Neural cell (in vitro differentiated cells): ENCODE data around the gene VSTM5. TPM values are rescaled to one million over a fixed set of nuclear protein-coding genes. Genes with fewer than 3 reads are reported as not detected.

Experiments used
- H2AFZ ChIP-seq: fragments of 200-600, 300-800 bp; sonication (generic), shearing (Covaris generic); 2 replicates; pipeline ENCODE4 v1.6.0; 2014; ENCODE audit warnings: low read depth, mild to moderate bottlenecking, antibody characterized with exemption, low read length, moderate library complexity
- H3F3A ChIP-seq: fragments of 200-600 bp; shearing (Covaris generic); 2 replicates; pipeline ENCODE4 v1.6.1; 2016; ENCODE audit warnings: mild to moderate bottlenecking, moderate library complexity, mixed read lengths, antibody characterized with exemption, low read length; ENCODE audit not compliant: insufficient read depth, poor library complexity, severe bottlenecking
- H3K27ac ChIP-seq: fragments of 200-600, 300-800 bp; sonication (generic), shearing (Covaris generic); 2 replicates; pipeline ENCODE4 v1.5.1; 2014; ENCODE audit warnings: mild to moderate bottlenecking, low read length, moderate library complexity
- H3K27me3 ChIP-seq: fragments of 300-800, 200-600 bp; sonication (generic), shearing (Covaris generic); 2 replicates; pipeline ENCODE4 v1.6.0; 2014; ENCODE audit warnings: mild to moderate bottlenecking, low read depth, low read length, moderate library complexity; ENCODE audit not compliant: insufficient read depth
- H3K36me3 ChIP-seq: fragments of 300-800, 200-600 bp; sonication (generic), shearing (Covaris generic); 2 replicates; pipeline ENCODE4 v1.5.1; 2014; ENCODE audit warnings: mild to moderate bottlenecking, antibody characterized with exemption, low read length, moderate library complexity; ENCODE audit not compliant: insufficient read depth
- H3K4me2 ChIP-seq: fragments of 300-800, 200-600 bp; sonication (generic), shearing (Covaris generic); 2 replicates; pipeline ENCODE4 v1.6.0; 2014; ENCODE audit warnings: mild to moderate bottlenecking, low read length
- H3K4me3 ChIP-seq: fragments of 300-800, 200-600 bp; sonication (generic), shearing (Covaris generic); 2 replicates; pipeline ENCODE4 v1.5.1; 2014; ENCODE audit warnings: mild to moderate bottlenecking, low read length, moderate library complexity
- H3K79me2 ChIP-seq: fragments of 200-600 bp; shearing (Covaris generic); replicated peaks from 2 replicates; pipeline ENCODE4 v1.6.0; 2014; ENCODE audit warnings: mild to moderate bottlenecking, low read length, moderate library complexity; ENCODE audit not compliant: insufficient read depth
- H3K9ac ChIP-seq: fragments of 300-800, 200-600 bp; sonication (generic), shearing (Covaris generic); 2 replicates; pipeline ENCODE4 v1.6.1; 2016; ENCODE audit warnings: mild to moderate bottlenecking, low read length, mixed read lengths
- H3K9me2 ChIP-seq: fragments of 200-600 bp; shearing (Covaris generic); 2 replicates; pipeline ENCODE4 v1.6.1; 2016; ENCODE audit warnings: mild to moderate bottlenecking, low read length, mixed read lengths; ENCODE audit not compliant: insufficient read depth
- H3K9me3 ChIP-seq: fragments of 200-600, 300-800 bp; sonication (generic), shearing (Covaris generic); 2 replicates; pipeline ENCODE4 v1.6.1; 2016; ENCODE audit warnings: mild to moderate bottlenecking, mixed run types, low read length, moderate library complexity, mixed read lengths
- H4K20me1 ChIP-seq: fragments of 200-600 bp; shearing (Covaris generic); 2 replicates; pipeline ENCODE4 v1.6.1; 2016; ENCODE audit warnings: mild to moderate bottlenecking, mixed run types; ENCODE audit not compliant: insufficient read depth
- EP300 ChIP-seq: fragments of 450-650 bp; conservative IDR thresholded peaks from 2 replicates; pipeline ENCODE4 v1.6.1; 2014; ENCODE audit warnings: antibody characterized with exemption, mild to moderate bottlenecking, moderate library complexity; ENCODE audit not compliant: poor library complexity, severe bottlenecking
- EZH2 ChIP-seq: fragments of 200-600, 300-800 bp; shearing (Covaris generic), sonication (generic); IDR thresholded peaks from 2 replicates; pipeline ENCODE4 v1.6.1; 2014; ENCODE audit warnings: antibody characterized with exemption, low read length, borderline replicate concordance, mild to moderate bottlenecking; ENCODE audit not compliant: insufficient read depth, poor library complexity, severe bottlenecking
- MXI1 ChIP-seq: fragments of 450-650 bp; conservative IDR thresholded peaks from 2 replicates; pipeline ENCODE4 v1.6.1; 2014; ENCODE audit warnings: antibody characterized with exemption, mild to moderate bottlenecking; ENCODE audit not compliant: poor library complexity, severe bottlenecking
- POLR2AphosphoS5 ChIP-seq: IDR thresholded peaks from 2 replicates; pipeline ENCODE4 v1.6.1; 2012
- RAD21 ChIP-seq: fragments of 450-650 bp; conservative IDR thresholded peaks from 2 replicates; pipeline ENCODE4 v1.6.1; 2014; ENCODE audit warnings: antibody characterized with exemption, mild to moderate bottlenecking, moderate library complexity
- SMC3 ChIP-seq: fragments of 450-650 bp; conservative IDR thresholded peaks from 2 replicates; pipeline ENCODE4 v1.6.1; 2014; ENCODE audit warnings: antibody characterized with exemption, mild to moderate bottlenecking, moderate library complexity; ENCODE audit not compliant: poor library complexity
- TAF1 ChIP-seq: IDR thresholded peaks from 2 replicates; pipeline ENCODE4 v1.6.1; 2012; ENCODE audit warnings: low read depth
- polyA plus RNA-seq: library from polyadenylated mRNA; depleted of rRNA; stranded (reverse); fragments of >200 nt; gene quantifications from 2 replicates; pipeline ENCODE4 v1.2.3, GENCODE V29; 2014
- TF ChIP-seq, protein P1 (sequence below): fragments of 450-650 bp; IDR thresholded peaks from 2 replicates; pipeline ENCODE4 v1.5.1; 2014; ENCODE audit warnings: antibody characterized with exemption, mild to moderate bottlenecking, moderate library complexity; ENCODE audit not compliant: poor library complexity, severe bottlenecking
- TF ChIP-seq, protein P2 (sequence below): IDR thresholded peaks from 2 replicates; pipeline ENCODE4 v1.6.1; 2012; ENCODE audit warnings: borderline replicate concordance

Gene VSTM5
- polyA plus RNA-seq, 1 donor from 2014 or later = not detected

DNA sequence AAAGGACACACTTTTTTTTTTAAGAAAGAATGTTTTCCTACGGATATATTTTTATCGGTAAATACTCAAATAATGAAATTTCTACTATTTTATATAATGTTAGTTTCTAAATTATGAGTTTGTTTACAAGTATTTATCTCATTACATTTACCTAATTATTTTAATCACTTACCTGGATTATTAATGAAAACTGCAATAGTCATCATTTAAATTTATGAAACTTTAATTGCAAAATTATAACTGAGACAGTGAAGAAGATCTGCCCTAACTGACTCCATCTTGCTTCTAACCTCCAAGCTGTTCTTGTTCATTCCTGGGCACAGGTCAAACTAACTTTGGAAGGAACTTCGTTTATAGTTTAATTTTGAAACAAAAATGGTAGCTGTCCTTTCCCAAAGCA, 25.2 kb upstream of the VSTM5 start:
- TF ChIP-seq, protein P1, sequence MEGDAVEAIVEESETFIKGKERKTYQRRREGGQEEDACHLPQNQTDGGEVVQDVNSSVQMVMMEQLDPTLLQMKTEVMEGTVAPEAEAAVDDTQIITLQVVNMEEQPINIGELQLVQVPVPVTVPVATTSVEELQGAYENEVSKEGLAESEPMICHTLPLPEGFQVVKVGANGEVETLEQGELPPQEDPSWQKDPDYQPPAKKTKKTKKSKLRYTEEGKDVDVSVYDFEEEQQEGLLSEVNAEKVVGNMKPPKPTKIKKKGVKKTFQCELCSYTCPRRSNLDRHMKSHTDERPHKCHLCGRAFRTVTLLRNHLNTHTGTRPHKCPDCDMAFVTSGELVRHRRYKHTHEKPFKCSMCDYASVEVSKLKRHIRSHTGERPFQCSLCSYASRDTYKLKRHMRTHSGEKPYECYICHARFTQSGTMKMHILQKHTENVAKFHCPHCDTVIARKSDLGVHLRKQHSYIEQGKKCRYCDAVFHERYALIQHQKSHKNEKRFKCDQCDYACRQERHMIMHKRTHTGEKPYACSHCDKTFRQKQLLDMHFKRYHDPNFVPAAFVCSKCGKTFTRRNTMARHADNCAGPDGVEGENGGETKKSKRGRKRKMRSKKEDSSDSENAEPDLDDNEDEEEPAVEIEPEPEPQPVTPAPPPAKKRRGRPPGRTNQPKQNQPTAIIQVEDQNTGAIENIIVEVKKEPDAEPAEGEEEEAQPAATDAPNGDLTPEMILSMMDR = no peak
- TF ChIP-seq MXI1 (no peak), RAD21 (no peak), SMC3 (no peak), TAF1 (no peak), EZH2 (no peak), POLR2AphosphoS5 (no peak), EP300 (no peak)
- TF ChIP-seq, protein P2, sequence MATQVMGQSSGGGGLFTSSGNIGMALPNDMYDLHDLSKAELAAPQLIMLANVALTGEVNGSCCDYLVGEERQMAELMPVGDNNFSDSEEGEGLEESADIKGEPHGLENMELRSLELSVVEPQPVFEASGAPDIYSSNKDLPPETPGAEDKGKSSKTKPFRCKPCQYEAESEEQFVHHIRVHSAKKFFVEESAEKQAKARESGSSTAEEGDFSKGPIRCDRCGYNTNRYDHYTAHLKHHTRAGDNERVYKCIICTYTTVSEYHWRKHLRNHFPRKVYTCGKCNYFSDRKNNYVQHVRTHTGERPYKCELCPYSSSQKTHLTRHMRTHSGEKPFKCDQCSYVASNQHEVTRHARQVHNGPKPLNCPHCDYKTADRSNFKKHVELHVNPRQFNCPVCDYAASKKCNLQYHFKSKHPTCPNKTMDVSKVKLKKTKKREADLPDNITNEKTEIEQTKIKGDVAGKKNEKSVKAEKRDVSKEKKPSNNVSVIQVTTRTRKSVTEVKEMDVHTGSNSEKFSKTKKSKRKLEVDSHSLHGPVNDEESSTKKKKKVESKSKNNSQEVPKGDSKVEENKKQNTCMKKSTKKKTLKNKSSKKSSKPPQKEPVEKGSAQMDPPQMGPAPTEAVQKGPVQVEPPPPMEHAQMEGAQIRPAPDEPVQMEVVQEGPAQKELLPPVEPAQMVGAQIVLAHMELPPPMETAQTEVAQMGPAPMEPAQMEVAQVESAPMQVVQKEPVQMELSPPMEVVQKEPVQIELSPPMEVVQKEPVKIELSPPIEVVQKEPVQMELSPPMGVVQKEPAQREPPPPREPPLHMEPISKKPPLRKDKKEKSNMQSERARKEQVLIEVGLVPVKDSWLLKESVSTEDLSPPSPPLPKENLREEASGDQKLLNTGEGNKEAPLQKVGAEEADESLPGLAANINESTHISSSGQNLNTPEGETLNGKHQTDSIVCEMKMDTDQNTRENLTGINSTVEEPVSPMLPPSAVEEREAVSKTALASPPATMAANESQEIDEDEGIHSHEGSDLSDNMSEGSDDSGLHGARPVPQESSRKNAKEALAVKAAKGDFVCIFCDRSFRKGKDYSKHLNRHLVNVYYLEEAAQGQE = no peak
- H3K9me2 ChIP-seq = no peaks in the 10 kb centered on the region
- H3K36me3 ChIP-seq = no peaks in the 10 kb centered on the region
- no peaks in the 10 kb centered on the region for H3K79me2 ChIP-seq
- H3K4me3 ChIP-seq = no peak overlapping the region
- no peaks in the 10 kb centered on the region for H3K27me3 ChIP-seq
- H4K20me1 ChIP-seq = no peaks in the 10 kb centered on the region
- no peak overlapping the region for H3K27ac ChIP-seq
- H3K4me2 ChIP-seq = no peak overlapping the region
- no peak overlapping the region for H3K9ac ChIP-seq
- no peak overlapping the region for H2AFZ ChIP-seq
- no peaks in the 10 kb centered on the region for H3K9me3 ChIP-seq
- H3F3A ChIP-seq = no peaks in the 10 kb centered on the region

DNA sequence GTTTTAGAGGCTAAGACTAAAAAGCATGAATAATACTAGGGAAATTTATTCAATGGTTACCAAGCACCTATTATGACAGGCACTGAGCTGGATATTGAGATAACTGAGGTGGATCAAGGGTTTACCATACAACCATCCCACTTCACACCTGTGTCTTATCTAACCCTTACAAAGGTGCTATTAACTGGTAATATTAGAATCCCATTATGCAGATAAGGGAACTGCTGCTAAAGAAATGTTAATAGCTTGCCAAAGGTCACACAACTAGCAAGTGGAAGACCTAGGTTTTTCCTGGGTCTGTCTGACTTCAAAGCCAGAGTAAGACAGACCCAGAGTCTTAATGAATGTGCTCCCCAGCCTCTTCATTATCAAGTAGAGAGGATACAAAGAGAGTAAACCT, 21.1 kb upstream of the VSTM5 start:
- Histone ChIP-seq H3F3A (no peaks in the 10 kb centered on the region), H3K9ac (no peak overlapping the region), H4K20me1 (no peaks in the 10 kb centered on the region), H2AFZ (no peak overlapping the region), H3K27me3 (no peaks in the 10 kb centered on the region), H3K36me3 (no peaks in the 10 kb centered on the region), H3K27ac (no peak overlapping the region), H3K79me2 (no peaks in the 10 kb centered on the region), H3K9me2 (no peaks in the 10 kb centered on the region), H3K4me2 (no peak overlapping the region), H3K4me3 (no peak overlapping the region), H3K9me3 (no peaks in the 10 kb centered on the region)
- TF ChIP-seq EZH2 (no peak), RAD21 (no peak), TAF1 (no peak), EP300 (no peak), POLR2AphosphoS5 (no peak), MXI1 (no peak)
- TF ChIP-seq, protein P1 = no peak
